Colonic mucosa (tissue), 4 donors: ENCODE results near the gene PABPC3. TPM values are rescaled to one million over a fixed set of nuclear protein-coding genes. Genes with fewer than 3 reads are reported as not detected.

Source experiments
- DNase-seq: peaks from one replicate; pipeline ENCODE4 v3.0.0-alpha.2; 2020
- H3K27ac ChIP-seq: fragments of 200-600 bp; one replicate; pipeline ENCODE4 v1.8.0; 2021
- H3K27me3 ChIP-seq: fragments of 200-600 bp; one replicate; pipeline ENCODE4 v1.8.0; 2021
- H3K36me3 ChIP-seq: fragments of 200-600 bp; one replicate; pipeline ENCODE4 v1.8.0; 2021
- H3K4me1 ChIP-seq: fragments of 200-600 bp; one replicate; pipeline ENCODE4 v1.8.0; 2021; ENCODE audit warnings: mild to moderate bottlenecking
- H3K4me3 ChIP-seq: fragments of 200-600 bp; one replicate; pipeline ENCODE4 v1.8.0; 2021
- H3K9ac ChIP-seq, 2 donors: one replicate each; pipeline ENCODE4 v1.7.0; 2013; ENCODE audit warnings: control low read depth in 2 of 2, low read depth in 2 of 2, low read length in 2 of 2
- H3K9me3 ChIP-seq: fragments of 200-600 bp; one replicate; pipeline ENCODE4 v1.8.0; 2021
- intact Hi-C: fragments of 100-400 bp; cut with DNase I; formaldehyde crosslinking; loops from one replicate; pipeline ENCODE4 v1.14.1; 2022
- total RNA-seq, 2 donors: library from RNA; stranded (reverse); fragmentation: NEBNext Ultra II Directional in 1 of 2; extraction: Animal tissue kit (Norgen Biotek cat#: 25700) in 1 of 2; gene quantifications; one replicate each; pipeline ENCODE4 v1.2.1, GENCODE V29; 2021
- TF ChIP-seq, protein P1 (sequence below): fragments of 200-600 bp; IDR thresholded peaks from one replicate; pipeline ENCODE4 v1.8.0; 2022; ENCODE audit warnings: antibody characterized with exemption, mild to moderate bottlenecking
- donor health status: healthy.
- donor health status: DM: no; HTN: no; CAD: no.
- donor health status: DM: no; HTN: no; CAD: no.

The PABPC3 gene
- under 1 TPM; 0.35 to 0.64 TPM for total RNA-seq

DNA sequence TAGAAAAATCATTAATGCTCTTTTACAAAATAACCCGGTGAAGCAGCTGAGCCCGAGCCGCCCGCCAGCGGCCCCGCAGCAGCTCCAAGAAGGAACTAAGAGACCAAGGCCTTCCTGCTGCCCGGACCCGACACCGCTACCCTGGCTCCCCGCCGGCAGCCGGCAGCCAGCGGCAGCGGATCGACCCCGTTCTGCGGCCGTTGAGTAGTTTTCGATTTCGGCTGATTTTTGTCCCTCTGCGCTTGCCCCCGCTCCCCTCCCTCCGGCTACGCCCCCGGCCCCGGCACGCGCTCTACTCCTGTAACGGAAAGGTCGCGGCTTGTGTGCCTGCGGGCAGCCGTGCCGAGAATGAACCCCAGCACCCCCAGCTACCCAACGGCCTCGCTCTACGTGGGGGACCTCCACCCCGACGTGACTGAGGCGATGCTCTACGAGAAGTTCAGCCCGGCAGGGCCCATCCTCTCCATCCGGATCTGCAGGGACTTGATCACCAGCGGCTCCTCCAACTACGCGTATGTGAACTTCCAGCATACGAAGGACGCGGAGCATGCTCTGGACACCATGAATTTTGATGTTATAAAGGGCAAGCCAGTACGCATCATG lies at the start of gene PABPC3:
TSS of gene PABPC3 (plus strand) at position 286 of the 603 bp plus-strand sequence. CDS start at position 349, 63 bp downstream.
- Histone ChIP-seq H3K4me1 (no peaks in the 10 kb centered on the region), H3K9me3 (no peaks in the 10 kb centered on the region), H3K27me3 (no peaks in the 10 kb centered on the region), H3K4me3 (no peak within 1 kb of the TSS), H3K36me3 (no peaks in the 10 kb centered on the region), H3K27ac (no peak within 1 kb of the TSS), H3K9ac (no peak within 1 kb of the TSS)
- intact Hi-C loops = no loop called here
- DNase-seq = no peak
- TF ChIP-seq, protein P1, sequence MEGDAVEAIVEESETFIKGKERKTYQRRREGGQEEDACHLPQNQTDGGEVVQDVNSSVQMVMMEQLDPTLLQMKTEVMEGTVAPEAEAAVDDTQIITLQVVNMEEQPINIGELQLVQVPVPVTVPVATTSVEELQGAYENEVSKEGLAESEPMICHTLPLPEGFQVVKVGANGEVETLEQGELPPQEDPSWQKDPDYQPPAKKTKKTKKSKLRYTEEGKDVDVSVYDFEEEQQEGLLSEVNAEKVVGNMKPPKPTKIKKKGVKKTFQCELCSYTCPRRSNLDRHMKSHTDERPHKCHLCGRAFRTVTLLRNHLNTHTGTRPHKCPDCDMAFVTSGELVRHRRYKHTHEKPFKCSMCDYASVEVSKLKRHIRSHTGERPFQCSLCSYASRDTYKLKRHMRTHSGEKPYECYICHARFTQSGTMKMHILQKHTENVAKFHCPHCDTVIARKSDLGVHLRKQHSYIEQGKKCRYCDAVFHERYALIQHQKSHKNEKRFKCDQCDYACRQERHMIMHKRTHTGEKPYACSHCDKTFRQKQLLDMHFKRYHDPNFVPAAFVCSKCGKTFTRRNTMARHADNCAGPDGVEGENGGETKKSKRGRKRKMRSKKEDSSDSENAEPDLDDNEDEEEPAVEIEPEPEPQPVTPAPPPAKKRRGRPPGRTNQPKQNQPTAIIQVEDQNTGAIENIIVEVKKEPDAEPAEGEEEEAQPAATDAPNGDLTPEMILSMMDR = no peak

- no peak for DNase-seq
- no peak overlapping the region for H3K4me3 ChIP-seq
- TF ChIP-seq, protein P1 = no peak
- peaks cover 26% of the 10 kb centered on the region for H3K27me3 ChIP-seq
- no peak overlapping the region for H3K9ac ChIP-seq
- H3K27ac ChIP-seq = no peak overlapping the region
- intact Hi-C loops = no loop called here
- no peaks in the 10 kb centered on the region for H3K4me1 ChIP-seq
- H3K9me3 ChIP-seq = no peaks in the 10 kb centered on the region
- H3K36me3 ChIP-seq = no peaks in the 10 kb centered on the region
Measured at GRCh38 chr13:25046274-25046984, 49.5 kb upstream of the PABPC3 start.

GRCh38 chr13:25046985-25047511 lies 48.9 kb upstream of the PABPC3 start:
- no peak overlapping the region for H3K9ac ChIP-seq
- H3K27ac ChIP-seq = no peak overlapping the region
- H3K4me3 ChIP-seq = no peak overlapping the region
- no peak for DNase-seq
- no peaks in the 10 kb centered on the region for H3K36me3 ChIP-seq
- no peaks in the 10 kb centered on the region for H3K9me3 ChIP-seq
- peaks cover 26% of the 10 kb centered on the region for H3K27me3 ChIP-seq
- no peaks in the 10 kb centered on the region for H3K4me1 ChIP-seq
- TF ChIP-seq, protein P1 = no peak
- intact Hi-C loops = no loop called here

- H3K27me3 ChIP-seq = peaks cover 21% of the 10 kb centered on the region
- intact Hi-C loops = no loop called here
- TF ChIP-seq, protein P1 = no peak
- no peaks in the 10 kb centered on the region for H3K36me3 ChIP-seq
- H3K4me3 ChIP-seq = no peak overlapping the region
- no peak overlapping the region for H3K9ac ChIP-seq
- no peak overlapping the region for H3K27ac ChIP-seq
- no peaks in the 10 kb centered on the region for H3K9me3 ChIP-seq
- DNase-seq = no peak
- no peaks in the 10 kb centered on the region for H3K4me1 ChIP-seq
Measured at GRCh38 chr13:25051065-25051464, 44.9 kb upstream of the PABPC3 start.

GRCh38 chr13:25059166-25059565 lies 36.8 kb upstream of the PABPC3 start:
- DNase-seq = no peak
- no peaks in the 10 kb centered on the region for H3K36me3 ChIP-seq
- intact Hi-C loops = no loop called here
- H3K27ac ChIP-seq = no peak overlapping the region
- H3K9ac ChIP-seq = no peak overlapping the region
- no peak overlapping the region for H3K4me3 ChIP-seq
- H3K4me1 ChIP-seq = no peaks in the 10 kb centered on the region
- no peaks in the 10 kb centered on the region for H3K27me3 ChIP-seq
- H3K9me3 ChIP-seq = no peaks in the 10 kb centered on the region
- TF ChIP-seq, protein P1 = no peak
